Fibroblast of skin of right quadriceps (primary cell): ENCODE data around the gene MOGAT3.
"Not testable (repeated sequence)": the region's sequence is repeated elsewhere in the genome, so short reads cannot be mapped to it uniquely, and the experiment has no call there.

Experiments used
- DNase-seq: peaks from one replicate; pipeline ENCODE4 v3.0.0-alpha.2; 2013

The MOGAT3 gene

DNA sequence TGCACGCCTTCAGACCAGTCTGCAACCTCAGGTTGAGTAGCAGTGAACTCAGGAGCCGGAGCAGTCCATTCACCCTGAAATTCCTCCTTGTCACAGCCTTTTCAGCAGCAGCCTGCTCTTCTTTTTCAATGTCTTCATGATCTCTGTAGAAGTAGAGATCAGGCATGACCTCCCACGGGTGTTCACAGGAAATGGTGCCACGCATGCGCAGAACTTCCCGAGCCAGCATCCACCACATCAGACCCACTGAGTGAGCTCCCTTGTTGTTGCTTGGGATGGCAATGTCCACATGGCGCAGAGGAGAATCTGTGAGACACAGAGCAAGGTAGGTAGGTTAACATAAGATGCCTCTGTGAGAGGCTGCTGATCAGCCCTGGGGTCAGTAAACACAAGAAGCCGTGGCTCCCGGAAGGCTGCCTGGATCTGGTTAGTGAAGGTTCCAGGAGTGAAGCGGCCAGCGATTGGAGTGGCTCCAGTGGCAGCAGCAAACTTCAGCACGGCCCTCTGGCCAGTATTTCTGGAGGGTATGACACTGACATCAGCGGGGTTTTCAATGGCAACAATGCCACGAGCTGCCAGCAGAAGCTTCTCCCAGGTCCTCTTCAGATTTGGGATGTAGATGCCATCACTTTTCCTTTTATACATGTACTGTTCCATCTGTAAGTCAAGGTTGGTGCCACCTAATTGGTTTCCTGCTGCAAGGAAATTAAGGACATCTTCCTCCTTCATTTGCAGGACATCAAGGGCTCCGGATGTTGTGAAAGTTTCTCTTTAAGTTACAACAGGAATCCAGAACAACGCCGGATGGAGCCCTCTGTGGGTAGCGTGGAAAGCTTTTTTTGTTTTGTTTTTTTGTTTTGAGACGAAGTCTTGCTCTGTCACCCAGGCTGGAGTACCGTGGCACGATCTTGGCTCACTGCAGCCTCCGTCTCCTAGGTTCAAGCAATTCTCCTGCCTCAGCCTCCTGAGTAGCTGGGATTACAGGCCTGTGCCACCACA is 3.2 kb upstream of the MOGAT3 start:
- not testable (repeated sequence) for DNase-seq

DNA sequence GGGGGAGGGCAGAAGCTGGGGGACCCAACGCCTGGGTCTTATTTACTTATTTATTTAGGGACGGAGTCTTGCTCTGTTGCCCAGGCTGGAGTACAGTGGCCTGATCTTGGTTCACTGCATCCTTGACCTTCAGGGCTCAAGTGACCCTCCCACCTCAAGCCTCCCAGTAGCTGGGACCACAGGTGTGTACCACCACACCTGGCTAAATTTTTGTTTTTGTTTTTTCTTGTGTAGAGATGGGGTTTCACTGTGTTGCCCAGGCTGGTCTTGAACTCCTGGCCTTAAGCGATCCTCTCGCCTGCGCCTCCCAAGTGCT is 1.7 kb upstream of the MOGAT3 start:
- no peak for DNase-seq

DNA sequence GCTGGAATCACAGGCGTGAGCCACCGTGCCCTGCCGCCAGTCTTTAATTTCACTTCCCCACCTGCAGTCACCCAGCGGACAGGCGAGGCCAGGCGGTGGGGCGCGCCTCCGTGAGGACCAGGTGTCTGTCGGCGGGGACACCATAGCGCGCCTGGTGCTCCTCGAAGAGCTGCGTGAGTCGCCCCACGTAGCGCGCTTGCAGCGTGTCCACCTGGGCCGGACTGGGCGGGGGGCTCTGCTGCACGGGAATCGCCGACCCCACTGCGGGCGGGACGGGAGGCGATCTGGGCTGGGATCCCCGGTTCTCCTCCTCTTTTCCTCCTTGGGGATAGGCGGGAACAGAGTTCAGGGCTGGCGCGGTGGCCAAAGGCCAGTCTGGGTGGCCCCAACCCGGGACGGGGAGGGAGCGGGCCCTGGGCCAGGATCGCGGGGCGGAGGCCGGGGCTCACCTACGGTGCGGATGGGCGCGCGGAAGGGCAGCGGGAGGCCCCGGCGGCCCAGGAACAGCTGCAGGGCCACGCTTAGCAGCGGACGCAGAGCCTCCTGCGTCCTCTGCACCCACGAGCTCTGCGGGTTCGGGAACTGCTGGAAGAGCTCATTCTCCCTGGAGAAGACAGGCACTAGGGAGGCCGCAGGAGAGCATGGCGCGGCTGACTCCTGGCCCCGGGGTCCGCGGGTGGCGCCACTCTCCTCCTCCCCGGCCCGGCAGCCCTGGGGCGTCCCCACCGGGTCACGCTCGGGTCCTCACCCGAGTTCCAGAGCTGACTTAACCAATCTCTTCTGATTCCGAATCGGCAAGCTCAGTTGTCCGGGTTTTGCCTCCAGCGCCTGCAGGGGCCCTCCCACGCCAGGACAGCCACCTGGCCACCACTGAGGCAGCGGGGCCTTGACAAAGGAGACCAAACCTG is 1.1 kb upstream of the MOGAT3 start:
- no peak for DNase-seq

DNA sequence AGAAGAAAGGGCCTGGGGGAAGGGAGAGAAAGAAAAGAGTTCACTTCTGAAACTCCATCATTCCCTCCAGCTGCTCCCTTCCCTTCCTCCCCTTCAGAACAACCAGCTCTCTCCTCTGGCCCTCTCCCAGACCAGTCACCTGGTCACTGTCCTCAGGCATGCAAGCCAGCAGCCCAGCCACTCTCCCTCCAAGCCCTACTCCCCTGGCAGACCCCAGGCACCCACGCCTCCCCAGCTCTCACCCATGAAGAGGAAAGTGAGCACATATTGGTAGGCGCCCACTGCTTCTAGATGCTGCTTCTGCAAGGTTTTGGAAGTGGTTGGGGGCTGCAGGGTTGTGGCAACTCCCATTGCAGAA is 353 bp downstream of the MOGAT3 start:
- no peak for DNase-seq

DNA sequence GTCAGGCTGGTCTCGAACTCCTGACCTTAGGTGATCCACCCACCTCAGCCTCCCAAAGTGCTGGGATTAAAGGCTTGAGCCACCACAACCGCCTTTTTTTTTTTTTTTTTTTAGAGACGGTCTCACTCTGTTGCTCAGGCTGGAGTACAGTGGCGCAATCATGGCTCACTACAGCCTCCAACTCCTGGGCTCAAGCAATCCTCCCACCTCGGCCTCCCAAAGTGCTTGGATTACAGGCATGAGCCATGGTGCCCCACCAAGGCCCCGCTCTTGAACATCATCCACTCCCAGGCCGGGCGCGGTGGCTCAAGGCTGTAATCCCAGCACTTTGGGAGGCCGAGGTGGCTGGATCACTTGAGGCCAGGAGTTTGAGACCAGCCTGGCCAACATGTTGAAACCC is 1.3 kb downstream of the MOGAT3 start:
- DNase-seq: not testable (repeated sequence)

DNA sequence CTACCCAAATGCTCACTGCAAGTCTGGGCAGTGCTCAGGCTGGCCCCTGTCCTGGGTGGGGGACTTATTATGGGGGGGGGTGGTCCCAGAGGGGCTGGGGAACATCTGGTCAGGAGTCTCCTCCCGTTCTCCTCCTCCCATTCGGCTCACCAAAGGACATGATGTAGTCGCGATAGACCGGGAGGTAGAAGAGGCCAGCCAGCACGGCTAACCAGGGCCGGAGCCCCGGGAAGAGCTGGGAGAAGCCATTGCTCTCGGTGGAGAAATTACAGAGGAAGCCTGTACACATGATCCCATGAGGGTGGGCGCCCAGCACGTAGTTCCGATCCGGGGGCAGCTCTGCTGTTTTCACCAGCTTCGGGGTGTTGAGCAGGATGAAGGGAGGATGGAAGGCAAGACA is 2.4 kb downstream of the MOGAT3 start:
- no peak for DNase-seq

DNA sequence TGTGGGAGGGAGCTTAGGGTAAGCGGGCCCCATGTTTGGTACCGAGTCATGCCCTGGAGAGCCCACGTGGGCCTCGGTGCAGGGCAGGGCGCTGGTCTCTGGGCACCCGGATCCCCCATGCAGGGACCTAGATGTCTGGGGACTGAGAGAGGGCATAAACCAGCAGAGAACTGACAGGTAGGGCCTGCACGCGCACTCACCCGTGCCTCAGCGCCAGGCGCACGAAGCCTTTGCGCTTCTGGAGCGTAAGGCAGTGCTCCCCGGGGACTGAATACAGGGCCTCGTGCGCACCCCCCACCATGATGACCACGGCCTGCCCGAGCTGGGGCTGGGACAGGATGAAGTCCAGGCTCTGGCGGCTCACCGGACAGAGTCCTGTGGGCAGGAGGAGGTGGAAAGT is 2.8 kb downstream of the MOGAT3 start:
- no peak for DNase-seq

DNA sequence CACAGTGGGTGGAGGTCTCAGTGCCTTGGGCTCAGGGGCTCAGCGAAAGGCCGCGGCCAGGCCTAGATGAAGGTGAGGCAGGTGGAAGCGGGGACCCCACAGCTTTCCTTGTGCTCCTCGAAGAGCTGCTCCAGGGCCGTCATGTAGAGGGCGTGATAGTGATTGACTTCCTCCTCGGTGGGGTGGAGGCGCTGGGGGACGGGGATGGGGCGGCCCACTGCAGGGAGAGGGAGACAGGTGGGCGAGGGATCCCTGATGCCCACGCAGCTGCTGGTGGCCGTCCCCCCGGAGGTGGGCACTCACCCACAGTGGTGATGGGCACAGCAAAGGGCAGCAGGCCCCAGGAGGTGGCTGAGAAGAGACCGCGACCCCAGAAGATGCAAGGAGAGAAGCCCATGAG is 5.0 kb downstream of the MOGAT3 start:
- no peak for DNase-seq

DNA sequence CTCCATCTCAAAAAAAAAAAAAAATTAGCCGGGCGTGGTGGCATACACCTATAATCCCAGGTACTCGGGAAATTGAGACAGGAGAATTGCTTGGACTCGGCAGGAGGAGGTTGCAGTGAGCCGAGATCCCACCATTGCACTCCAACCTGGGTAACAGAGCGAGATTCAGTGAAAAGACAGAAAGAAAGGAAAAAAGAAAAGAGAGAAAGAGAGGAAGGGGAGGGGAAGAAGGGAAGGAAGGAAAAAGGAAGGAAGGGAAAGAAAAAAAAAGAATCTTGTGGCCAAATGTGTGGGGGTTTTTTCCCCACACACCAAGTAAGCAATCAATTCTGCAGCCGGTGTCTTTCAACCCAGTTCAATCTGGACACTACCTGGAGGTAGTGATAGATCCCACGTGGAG is 11.7 kb downstream of the MOGAT3 start:
- DNase-seq: no peak

DNA sequence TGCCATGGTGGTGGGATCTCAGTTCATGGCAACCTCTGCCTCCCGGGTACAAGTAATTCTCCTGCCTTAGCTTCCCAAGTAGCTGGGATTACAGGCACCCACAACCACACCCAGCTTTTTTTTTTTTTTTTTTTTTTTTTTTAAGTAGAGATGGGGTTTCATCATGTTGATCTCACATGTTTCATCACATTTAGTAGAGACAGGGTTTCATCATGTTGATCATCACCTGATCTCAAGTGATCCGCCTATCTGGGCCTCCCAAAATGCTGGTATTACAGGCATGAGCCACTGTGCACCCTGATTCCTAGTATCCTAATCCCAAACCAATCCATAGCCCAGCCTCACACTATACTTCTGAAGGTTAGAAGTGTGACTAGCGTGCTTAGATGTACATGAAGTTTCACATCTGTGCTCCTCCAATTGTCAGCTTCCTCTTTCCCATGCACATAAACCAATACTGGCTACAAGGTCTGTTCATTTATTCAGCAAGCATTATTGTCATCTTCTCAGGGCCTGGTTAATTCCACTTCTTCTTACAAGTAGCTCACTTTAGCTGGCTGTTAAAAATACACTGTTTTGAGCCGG is 13.9 kb downstream of the MOGAT3 start:
- no peak for DNase-seq

DNA sequence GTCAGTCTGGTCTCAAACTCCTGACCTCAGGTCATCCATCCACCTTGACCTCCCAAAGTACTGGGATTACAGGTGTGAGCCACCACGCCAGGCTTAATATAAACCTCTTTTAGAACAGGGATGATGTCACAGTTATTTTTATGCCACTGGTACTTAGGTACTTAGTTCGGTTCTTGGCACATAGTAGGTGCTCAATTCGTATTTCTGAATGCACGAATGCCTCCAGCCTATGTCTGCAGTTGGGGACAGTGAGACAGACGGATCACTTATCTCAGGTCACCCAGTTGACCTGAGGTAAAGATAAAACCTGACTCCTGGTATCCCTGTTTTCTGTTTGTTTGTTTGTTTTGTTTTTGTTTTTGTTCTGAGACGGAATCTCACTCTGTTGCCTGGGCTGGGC is 14.6 kb downstream of the MOGAT3 start:
- DNase-seq: no peak

DNA sequence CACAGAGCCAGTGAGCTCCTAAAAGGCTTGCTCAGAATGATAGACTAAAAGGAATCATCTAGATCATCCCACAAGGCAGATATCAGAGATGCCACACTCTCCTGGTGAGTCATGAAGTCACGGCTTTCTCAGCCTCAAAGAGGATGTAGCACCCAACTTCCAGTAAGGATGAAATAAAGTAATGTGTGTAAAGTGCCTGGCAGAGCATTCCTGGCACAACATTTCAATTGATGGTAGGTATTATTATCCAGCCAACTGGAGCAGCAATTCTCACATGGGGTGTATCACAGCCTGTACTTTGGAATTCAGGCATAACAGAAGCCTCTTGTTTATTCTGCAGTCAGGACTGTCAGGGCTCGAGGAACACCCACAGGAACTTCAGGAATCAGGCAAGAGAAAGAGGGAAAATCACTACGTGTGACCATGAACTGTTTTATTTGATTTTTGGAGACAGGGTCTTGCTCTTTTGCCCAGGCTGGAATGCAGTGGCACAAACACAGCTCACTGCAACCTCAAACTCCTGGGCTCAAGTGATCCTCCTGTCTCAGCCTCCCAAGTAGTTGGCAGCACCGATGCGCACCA is 15.5 kb downstream of the MOGAT3 start:
- peak; percentile 44 for DNase-seq

DNA sequence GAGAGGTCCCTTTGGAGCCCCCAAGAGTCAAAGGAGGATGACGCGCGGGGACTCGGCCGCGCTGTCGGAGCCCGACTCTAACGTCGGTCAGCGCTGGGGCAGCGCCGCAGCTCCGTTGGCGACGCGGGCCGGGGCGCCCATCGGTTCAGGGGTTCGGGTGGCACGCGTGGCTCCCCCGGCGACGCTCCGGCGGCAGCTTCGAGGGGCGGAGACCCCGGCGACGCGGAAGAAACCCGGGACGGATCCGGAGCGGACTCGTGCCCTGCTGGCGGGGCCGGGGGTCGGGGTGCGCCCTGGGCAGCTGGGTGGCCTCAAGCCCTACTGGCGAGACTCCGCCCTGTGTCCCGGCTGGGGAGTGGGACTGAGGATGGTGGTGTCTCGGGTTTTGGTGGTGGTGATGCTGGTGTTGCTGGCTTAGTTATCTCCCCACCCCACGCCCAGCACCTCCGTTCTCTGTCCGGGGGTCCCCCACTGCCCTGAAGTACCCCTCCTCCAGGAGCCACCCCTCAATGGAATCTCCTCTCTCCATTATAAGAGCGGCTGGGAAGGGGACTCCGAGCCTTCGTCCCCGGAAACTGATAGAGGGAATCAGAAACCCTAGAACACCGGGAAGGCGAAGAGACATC is 20.6 kb downstream of the MOGAT3 start, which contains the start of gene NAT16:
TSS of gene NAT16 (minus strand) at position 164 of the 626 bp plus-strand sequence. CDS start 5,486 bp downstream, outside the sequence.
- no peak for DNase-seq

DNA sequence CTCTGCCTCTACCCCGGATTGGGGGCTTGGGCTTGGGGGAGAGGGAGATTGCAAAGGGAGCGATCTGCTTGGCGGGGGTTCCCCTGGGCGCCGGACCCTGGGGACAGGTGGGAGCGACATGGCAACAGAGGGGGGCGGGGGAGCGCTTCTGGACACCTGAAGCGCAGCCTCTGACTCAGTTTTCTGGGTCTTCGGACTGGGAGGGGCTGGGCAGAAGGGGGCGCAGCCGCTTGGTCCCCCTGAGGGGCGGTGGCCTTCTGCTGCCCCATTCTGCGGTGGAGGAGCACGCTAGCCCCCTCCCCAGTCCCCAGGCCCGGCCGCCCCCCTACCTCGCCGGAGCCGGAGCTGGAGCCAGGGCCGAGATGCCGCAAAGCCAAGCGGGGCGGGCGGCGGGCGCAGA is 21.1 kb downstream of the MOGAT3 start:
- no peak for DNase-seq

DNA sequence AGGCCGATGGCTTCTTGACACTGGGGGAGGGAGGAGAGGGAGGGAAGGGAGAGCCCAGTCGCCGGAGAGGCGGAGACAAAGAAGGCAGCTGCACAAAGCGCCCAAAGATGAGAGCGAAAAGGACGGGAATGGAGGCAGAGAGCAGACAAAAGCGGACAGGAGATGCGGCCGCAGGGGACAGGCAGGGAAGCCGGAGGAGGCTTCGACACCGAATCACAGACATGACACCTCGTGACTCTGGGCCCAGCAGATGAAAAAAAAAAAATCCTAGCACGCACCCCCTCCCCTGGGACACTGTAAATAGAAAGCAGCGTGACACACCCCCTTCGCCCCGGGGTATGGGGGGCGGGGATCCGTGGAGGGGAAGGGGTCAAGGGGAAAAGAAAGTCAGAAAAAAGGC is 21.7 kb downstream of the MOGAT3 start:
- no peak for DNase-seq

DNA sequence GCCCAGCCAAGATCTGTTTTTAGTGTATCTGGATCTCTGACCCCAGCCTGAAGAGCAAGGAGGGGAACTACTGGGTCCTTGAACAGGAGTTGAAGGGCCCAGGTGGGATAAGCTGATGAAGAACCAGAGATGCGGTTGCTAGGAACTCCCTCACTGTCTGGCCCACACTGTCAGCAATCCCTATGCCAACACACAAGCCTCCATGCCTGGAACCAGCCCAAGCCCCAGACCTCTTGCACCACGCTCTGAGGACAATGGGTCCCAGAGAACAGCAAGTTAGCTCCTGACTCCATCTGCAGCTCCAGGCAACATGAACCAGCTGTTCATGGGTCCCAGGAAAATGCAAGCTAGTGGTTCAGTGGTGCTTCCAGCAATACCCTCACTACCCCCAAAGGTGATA is 23.2 kb downstream of the MOGAT3 start:
- no peak for DNase-seq

DNA sequence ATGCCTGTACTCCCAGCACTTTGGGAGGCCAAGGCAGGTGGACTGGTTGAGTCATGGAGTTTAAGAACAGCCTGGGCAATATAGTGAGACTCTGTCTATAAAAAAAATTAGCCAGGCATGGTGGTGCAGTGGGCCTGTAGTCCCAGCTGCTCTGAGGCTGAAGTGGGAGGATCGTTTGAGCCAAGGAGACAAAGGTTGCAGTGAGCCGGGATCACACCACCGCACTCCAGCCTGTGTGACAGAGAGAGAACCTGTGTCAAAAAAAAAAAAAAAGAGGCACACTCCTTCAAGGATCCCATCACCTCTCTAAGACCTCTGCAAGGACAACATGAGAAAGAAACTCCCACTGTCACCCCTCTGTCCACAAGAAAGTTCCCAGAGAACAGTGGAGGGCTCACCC is 25.2 kb downstream of the MOGAT3 start:
- DNase-seq: no peak

DNA sequence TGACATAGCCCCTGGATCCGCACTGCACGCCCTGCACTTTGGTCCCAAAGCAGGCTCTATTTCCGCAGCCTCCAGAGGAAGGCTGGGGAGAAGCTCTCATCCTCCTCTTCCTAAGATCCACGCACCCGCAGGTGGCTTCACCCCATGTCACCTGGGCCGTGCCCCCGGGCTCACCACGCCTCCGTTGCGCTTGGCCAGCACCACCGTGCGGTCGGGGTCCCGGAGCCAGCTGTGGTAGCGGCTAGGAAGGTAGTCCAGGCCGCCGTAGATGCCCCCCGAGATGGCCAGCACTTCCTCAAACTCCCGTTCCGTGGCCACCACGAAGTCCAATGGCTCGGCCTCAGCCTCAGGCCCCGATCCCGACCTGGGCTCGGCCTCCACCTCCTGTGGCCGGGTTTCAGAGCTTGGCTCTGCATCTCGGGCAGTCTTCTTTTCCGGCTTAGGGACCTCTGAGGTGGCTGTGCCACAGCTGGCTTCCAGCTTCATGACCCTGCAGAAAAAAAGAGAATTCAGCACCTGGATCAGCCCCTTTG is 26.4 kb downstream of the MOGAT3 start:
- DNase-seq: no peak

DNA sequence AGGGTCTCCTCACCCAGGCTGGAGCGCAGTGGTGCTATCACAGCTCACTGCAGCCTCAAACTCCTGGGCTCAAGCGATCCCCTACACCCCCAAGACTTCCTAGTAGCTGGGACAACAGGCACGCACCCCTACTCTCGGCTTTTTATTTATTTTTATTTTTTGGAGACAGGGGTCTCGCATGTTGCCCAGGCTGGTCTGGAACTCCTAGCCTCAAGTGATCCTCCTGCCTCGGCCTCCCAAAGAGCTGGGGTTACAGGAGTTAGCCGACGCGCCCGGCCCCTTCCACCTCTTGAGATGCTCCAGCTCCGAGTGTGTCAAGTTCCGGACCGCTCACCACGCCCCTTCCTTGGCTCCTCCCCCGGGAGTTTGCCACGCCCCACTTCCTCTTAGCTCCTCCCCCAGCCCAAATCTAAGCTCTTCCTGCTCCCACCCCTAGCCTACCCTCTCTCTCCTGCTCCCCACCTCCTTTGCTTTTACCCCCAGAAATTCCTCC is 27.0 kb downstream of the MOGAT3 start:
- DNase-seq: peak; percentile 43

DNA sequence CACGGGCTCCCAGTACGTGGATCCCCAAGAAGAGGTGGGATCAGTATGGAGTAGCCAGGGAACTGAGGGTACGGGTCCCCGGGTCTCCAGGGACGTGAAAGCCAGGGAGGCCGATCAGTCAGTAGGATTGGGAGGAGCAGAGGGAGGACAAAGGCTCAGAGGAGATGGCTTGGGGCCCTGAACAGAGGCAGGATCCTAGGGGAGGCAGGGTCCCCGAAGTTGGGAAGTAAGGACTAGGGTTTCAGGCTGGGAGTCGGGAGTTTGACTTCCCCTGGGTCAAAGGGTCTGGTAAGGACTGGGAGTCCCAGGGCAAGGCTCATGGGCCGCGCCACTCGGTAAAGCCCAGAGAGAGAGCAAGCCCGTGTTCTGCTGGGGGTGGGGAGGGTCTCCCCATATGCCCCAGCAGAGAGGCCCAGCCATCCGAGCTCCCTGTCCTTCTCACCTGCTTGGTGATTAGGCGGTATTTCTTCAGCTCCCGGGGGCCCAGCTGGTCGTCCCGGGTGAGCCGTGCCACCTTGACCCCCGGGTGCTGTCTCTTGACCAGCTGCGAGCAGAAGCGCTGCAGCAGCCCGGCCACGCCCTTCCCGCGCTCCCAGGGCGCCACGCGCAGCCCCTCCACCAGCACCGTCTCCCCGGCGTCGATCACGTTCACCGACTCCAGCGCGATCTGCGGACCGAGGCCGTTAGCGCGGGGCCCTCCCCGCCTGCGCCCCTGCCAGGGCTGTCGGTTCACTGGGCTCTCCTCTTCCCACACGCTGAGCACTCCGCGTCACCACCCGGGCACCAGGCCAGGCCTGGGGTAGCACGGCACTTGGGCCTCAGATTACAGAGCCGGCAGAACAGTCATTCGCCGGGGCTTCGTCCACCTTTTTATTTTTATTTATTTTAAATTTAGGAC is 27.7 kb downstream of the MOGAT3 start:
- DNase-seq: peak; percentile 64
